HepG2 (cell line): ENCODE data around the gene KAZN. TPM values are rescaled to one million over a fixed set of nuclear protein-coding genes. Genes with fewer than 3 reads are reported as not detected.

Experiments used
- FOXP1 ChIP-seq, 2 experiments: fragments of 450-650 bp in 1 of 2; IDR thresholded peaks; 2 replicates each; pipeline ENCODE4 v1.6.1; 2017 to 2018; ENCODE audit warnings: antibody characterized with exemption in 1 of 2
- FOXP4 ChIP-seq: sonication (generic); formaldehyde crosslinking; IDR thresholded peaks from 2 replicates; pipeline ENCODE4 v1.4.0; 2020; ENCODE audit warnings: missing genetic modification reagents
- HINFP ChIP-seq: sonication (generic); formaldehyde crosslinking; IDR thresholded peaks from 2 replicates; pipeline ENCODE4 v1.4.0; 2020; ENCODE audit warnings: low read depth, mild to moderate bottlenecking, missing genetic modification reagents
- HNF4A ChIP-seq: sonication (generic); formaldehyde crosslinking; IDR thresholded peaks from 2 replicates; pipeline ENCODE4 v1.4.0; 2020; ENCODE audit warnings: missing genetic modification reagents
- NCOR1 ChIP-seq: fragments of 200-600 bp; sonication (generic); IDR thresholded peaks from 2 replicates; pipeline ENCODE4 v1.7.0; 2017; ENCODE audit warnings: antibody characterized with exemption, low read length, borderline replicate concordance
- NR2C2 ChIP-seq: sonication (generic); formaldehyde crosslinking; IDR thresholded peaks from 2 replicates; pipeline ENCODE4 v1.4.0; 2020; ENCODE audit warnings: missing genetic modification reagents, mild to moderate bottlenecking, moderate library complexity, borderline replicate concordance
- PAXIP1 ChIP-seq: sonication (generic); formaldehyde crosslinking; conservative IDR thresholded peaks from 2 replicates; pipeline ENCODE4 v1.4.0; 2020; ENCODE audit warnings: mild to moderate bottlenecking, missing genetic modification reagents, moderate library complexity
- RXRA ChIP-seq: sonication (generic); formaldehyde crosslinking; IDR thresholded peaks from 2 replicates; pipeline ENCODE4 v1.5.1; 2020; ENCODE audit warnings: missing genetic modification reagents
- ZBTB39 ChIP-seq: sonication (generic); formaldehyde crosslinking; IDR thresholded peaks from 2 replicates; pipeline ENCODE4 v1.5.0; 2020; ENCODE audit warnings: missing genetic modification reagents
- ZNF207 ChIP-seq: fragments of 450-650 bp; IDR thresholded peaks from 2 replicates; pipeline ENCODE4 v1.6.1; 2016; ENCODE audit warnings: antibody characterized with exemption, borderline replicate concordance
- ZNF724P ChIP-seq: sonication (generic); formaldehyde crosslinking; IDR thresholded peaks from 2 replicates; pipeline ENCODE4 v1.8.0; 2022; ENCODE audit warnings: missing genetic modification reagents, borderline replicate concordance
- ZNF784 ChIP-seq: sonication (generic); formaldehyde crosslinking; IDR thresholded peaks from 2 replicates; pipeline ENCODE4 v1.5.1; 2020; ENCODE audit warnings: missing genetic modification reagents, mild to moderate bottlenecking, borderline replicate concordance
- polyA plus RNA-seq, 8 experiments: library from polyadenylated mRNA; depleted of rRNA in 3 of 8; stranded (reverse) in 7 of 8; unstranded in 1 of 8; fragments of >200 nt; fragmentation: Illumina TruSeq in 4 of 8; extraction: Trizol in 4 of 8; gene quantifications; 2 replicates each; pipeline versions ENCODE4 v1.2.1 to v1.2.3, GENCODE V29; 2011 to 2016; ENCODE audit warnings: low read depth in 4 of 8, missing spikeins in 1 of 8, mixed read lengths in 1 of 8; ENCODE audit not compliant: insufficient read depth in 1 of 8
- total RNA-seq, 5 experiments: library from RNA; depleted of rRNA; stranded (reverse); fragments of >200 nt; fragmentation: Illumina TruSeq; extraction: Trizol; gene quantifications; 2 replicates each; pipeline ENCODE4 v1.2.3, GENCODE V29; 2016; ENCODE audit warnings: low read depth in 1 of 5

The KAZN gene
- total and polyA plus RNA-seq, 2 of the 13 experiments (the other 11 are each of a cell fraction or from before 2014, with no cell fraction given), result 10.4 to 13.5 TPM

GRCh38 chr1:14989931-14990728 lies 391.6 kb downstream of the KAZN start (continued):
- TF ChIP-seq ZBTB39 (CRISPR knock-in tag), result no peak
- peak; percentile 60 for TF ChIP-seq FOXP4
- no peak for TF ChIP-seq FOXP1 (IDR thresholded peaks at IDR 0.05)
- TF ChIP-seq FOXP1 (CRISPR knock-in tag; IDR thresholded peaks at IDR 0.05), result peak; percentile 66
- no peak for TF ChIP-seq ZNF724P (CRISPR knock-in tag)
- TF ChIP-seq PAXIP1, result 0 out of 2 replicates have a peak, but pooled peaks have one; percentile 37
- peak; percentile 94 for TF ChIP-seq HNF4A
- TF ChIP-seq ZNF784 (CRISPR knock-in tag), result no peak
- TF ChIP-seq NCOR1, result peak; percentile 89
- TF ChIP-seq HINFP (CRISPR knock-in tag), result no peak
- TF ChIP-seq ZNF207, result no peak
- no peak for TF ChIP-seq RXRA (CRISPR knock-in tag)
- no peak for TF ChIP-seq NR2C2 (CRISPR knock-in tag)
